HepG2 (cell line): ENCODE data around the gene CPPED1. TPM values are rescaled to one million over a fixed set of nuclear protein-coding genes. Genes with fewer than 3 reads are reported as not detected.
A peak's percentile ranks its signal among the peaks of the same experiment; 100 is the strongest.

Experiments
- CBX1 ChIP-seq: IDR thresholded peaks from one replicate; pipeline ENCODE4 v1.6.1; 2016; ENCODE audit warnings: antibody characterized with exemption, low read depth
- CC2D1A ChIP-seq: sonication (generic); formaldehyde crosslinking; IDR thresholded peaks from 2 replicates; pipeline ENCODE4 v1.8.1; 2023; ENCODE audit warnings: mild to moderate bottlenecking, missing genetic modification reagents
- CHD2 ChIP-seq: IDR thresholded peaks from 2 replicates; pipeline ENCODE4 v1.6.1; 2011; ENCODE audit warnings: low read depth, low read length, improper control_type of control experiment
- KLF9 ChIP-seq: IDR thresholded peaks from 2 replicates; pipeline ENCODE4 v1.6.1; 2016; ENCODE audit warnings: low read depth
- MXI1 ChIP-seq: IDR thresholded peaks from 3 replicates; pipeline ENCODE4 v1.6.1; 2012; ENCODE audit warnings: low read depth, low read length, inconsistent platforms, borderline replicate concordance
- PRDM4 ChIP-seq: sonication (generic); formaldehyde crosslinking; IDR thresholded peaks from 2 replicates; pipeline ENCODE4 v1.9.0; 2021; ENCODE audit warnings: missing genetic modification reagents, borderline replicate concordance
- SNAI1 ChIP-seq: sonication (generic); formaldehyde crosslinking; IDR thresholded peaks from 2 replicates; pipeline ENCODE4 v1.5.0; 2020; ENCODE audit warnings: mild to moderate bottlenecking, missing genetic modification reagents, borderline replicate concordance
- SP4 ChIP-seq: sonication (generic); formaldehyde crosslinking; IDR thresholded peaks from 2 replicates; pipeline ENCODE4 v1.8.1; 2023; ENCODE audit warnings: mild to moderate bottlenecking, missing genetic modification reagents
- SP5 ChIP-seq: IDR thresholded peaks from 2 replicates; pipeline ENCODE4 v1.6.1; 2016; ENCODE audit warnings: low read depth, borderline replicate concordance
- TCF7L2 ChIP-seq: IDR thresholded peaks from 2 replicates; pipeline ENCODE4 v1.6.1; 2011; ENCODE audit warnings: mild to moderate bottlenecking, low read depth, low read length, moderate library complexity
- ZBTB8A ChIP-seq: sonication (generic); formaldehyde crosslinking; IDR thresholded peaks from 2 replicates; pipeline ENCODE4 v1.4.0; 2020; ENCODE audit warnings: mild to moderate bottlenecking, low read depth, missing genetic modification reagents, borderline replicate concordance
- ZNF230 ChIP-seq: sonication (generic); formaldehyde crosslinking; IDR thresholded peaks from 2 replicates; pipeline ENCODE4 v1.4.0; 2020; ENCODE audit warnings: mild to moderate bottlenecking, missing genetic modification reagents
- ZNF382 ChIP-seq: sonication (generic); formaldehyde crosslinking; IDR thresholded peaks from 2 replicates; pipeline ENCODE4 v1.5.0; 2020; ENCODE audit warnings: missing genetic modification reagents, mild to moderate bottlenecking, borderline replicate concordance
- ZNF670 ChIP-seq: sonication (generic); formaldehyde crosslinking; IDR thresholded peaks from 2 replicates; pipeline ENCODE4 v1.8.0; 2022; ENCODE audit warnings: mild to moderate bottlenecking, missing genetic modification reagents, borderline replicate concordance
- polyA plus RNA-seq, 8 experiments: library from polyadenylated mRNA; depleted of rRNA in 3 of 8; stranded (reverse) in 7 of 8; unstranded in 1 of 8; fragments of >200 nt; fragmentation: Illumina TruSeq in 4 of 8; extraction: Trizol in 4 of 8; gene quantifications; 2 replicates each; pipeline versions ENCODE4 v1.2.1 to v1.2.3, GENCODE V29; 2011 to 2016; ENCODE audit warnings: low read depth in 4 of 8, missing spikeins in 1 of 8, mixed read lengths in 1 of 8; ENCODE audit not compliant: insufficient read depth in 1 of 8
- total RNA-seq, 5 experiments: library from RNA; depleted of rRNA; stranded (reverse); fragments of >200 nt; fragmentation: Illumina TruSeq; extraction: Trizol; gene quantifications; 2 replicates each; pipeline ENCODE4 v1.2.3, GENCODE V29; 2016; ENCODE audit warnings: low read depth in 1 of 5
- TF ChIP-seq, protein P1 (sequence below): sonication (generic); formaldehyde crosslinking; IDR thresholded peaks from 2 replicates; pipeline ENCODE4 v1.4.0; 2020; ENCODE audit warnings: missing genetic modification reagents, mild to moderate bottlenecking, borderline replicate concordance
- TF ChIP-seq, protein P2 (sequence below): sonication (generic); formaldehyde crosslinking; IDR thresholded peaks from 2 replicates; pipeline ENCODE4 v1.4.0; 2020; ENCODE audit warnings: missing genetic modification reagents

Gene CPPED1
- total and polyA plus RNA-seq, 2 of the 13 experiments (the other 11 are each of a cell fraction or from before 2014, with no cell fraction given), result 66.6 to 71.3 TPM

- TF ChIP-seq, protein P1, sequence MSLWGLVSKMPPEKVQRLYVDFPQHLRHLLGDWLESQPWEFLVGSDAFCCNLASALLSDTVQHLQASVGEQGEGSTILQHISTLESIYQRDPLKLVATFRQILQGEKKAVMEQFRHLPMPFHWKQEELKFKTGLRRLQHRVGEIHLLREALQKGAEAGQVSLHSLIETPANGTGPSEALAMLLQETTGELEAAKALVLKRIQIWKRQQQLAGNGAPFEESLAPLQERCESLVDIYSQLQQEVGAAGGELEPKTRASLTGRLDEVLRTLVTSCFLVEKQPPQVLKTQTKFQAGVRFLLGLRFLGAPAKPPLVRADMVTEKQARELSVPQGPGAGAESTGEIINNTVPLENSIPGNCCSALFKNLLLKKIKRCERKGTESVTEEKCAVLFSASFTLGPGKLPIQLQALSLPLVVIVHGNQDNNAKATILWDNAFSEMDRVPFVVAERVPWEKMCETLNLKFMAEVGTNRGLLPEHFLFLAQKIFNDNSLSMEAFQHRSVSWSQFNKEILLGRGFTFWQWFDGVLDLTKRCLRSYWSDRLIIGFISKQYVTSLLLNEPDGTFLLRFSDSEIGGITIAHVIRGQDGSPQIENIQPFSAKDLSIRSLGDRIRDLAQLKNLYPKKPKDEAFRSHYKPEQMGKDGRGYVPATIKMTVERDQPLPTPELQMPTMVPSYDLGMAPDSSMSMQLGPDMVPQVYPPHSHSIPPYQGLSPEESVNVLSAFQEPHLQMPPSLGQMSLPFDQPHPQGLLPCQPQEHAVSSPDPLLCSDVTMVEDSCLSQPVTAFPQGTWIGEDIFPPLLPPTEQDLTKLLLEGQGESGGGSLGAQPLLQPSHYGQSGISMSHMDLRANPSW (CRISPR knock-in tag), result no peak
- no peak for TF ChIP-seq SNAI1 (CRISPR knock-in tag)
- no peak for TF ChIP-seq CC2D1A (CRISPR knock-in tag)
- no peak for TF ChIP-seq CHD2
- TF ChIP-seq KLF9, result 0 out of 2 replicates have a peak, but pooled peaks have one; percentile 16
- no peak for TF ChIP-seq ZNF382 (CRISPR knock-in tag)
- no peak for TF ChIP-seq SP4 (CRISPR knock-in tag)
- no peak for TF ChIP-seq TCF7L2
- TF ChIP-seq, protein P2, sequence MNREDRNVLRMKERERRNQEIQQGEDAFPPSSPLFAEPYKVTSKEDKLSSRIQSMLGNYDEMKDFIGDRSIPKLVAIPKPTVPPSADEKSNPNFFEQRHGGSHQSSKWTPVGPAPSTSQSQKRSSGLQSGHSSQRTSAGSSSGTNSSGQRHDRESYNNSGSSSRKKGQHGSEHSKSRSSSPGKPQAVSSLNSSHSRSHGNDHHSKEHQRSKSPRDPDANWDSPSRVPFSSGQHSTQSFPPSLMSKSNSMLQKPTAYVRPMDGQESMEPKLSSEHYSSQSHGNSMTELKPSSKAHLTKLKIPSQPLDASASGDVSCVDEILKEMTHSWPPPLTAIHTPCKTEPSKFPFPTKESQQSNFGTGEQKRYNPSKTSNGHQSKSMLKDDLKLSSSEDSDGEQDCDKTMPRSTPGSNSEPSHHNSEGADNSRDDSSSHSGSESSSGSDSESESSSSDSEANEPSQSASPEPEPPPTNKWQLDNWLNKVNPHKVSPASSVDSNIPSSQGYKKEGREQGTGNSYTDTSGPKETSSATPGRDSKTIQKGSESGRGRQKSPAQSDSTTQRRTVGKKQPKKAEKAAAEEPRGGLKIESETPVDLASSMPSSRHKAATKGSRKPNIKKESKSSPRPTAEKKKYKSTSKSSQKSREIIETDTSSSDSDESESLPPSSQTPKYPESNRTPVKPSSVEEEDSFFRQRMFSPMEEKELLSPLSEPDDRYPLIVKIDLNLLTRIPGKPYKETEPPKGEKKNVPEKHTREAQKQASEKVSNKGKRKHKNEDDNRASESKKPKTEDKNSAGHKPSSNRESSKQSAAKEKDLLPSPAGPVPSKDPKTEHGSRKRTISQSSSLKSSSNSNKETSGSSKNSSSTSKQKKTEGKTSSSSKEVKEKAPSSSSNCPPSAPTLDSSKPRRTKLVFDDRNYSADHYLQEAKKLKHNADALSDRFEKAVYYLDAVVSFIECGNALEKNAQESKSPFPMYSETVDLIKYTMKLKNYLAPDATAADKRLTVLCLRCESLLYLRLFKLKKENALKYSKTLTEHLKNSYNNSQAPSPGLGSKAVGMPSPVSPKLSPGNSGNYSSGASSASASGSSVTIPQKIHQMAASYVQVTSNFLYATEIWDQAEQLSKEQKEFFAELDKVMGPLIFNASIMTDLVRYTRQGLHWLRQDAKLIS (CRISPR knock-in tag), result peak; percentile 44; the same call in 1 of the 2 replicates
- no peak for TF ChIP-seq SP5 (CRISPR knock-in tag)
- no peak for TF ChIP-seq ZBTB8A (CRISPR knock-in tag)
- peak; percentile 50 for TF ChIP-seq CBX1
- TF ChIP-seq MXI1, result no peak; the same call in 2 of the 3 replicates
- TF ChIP-seq ZNF230, result no peak
- no peak; the same call in 1 of the 2 replicates for TF ChIP-seq ZNF670 (CRISPR knock-in tag)
- no peak for TF ChIP-seq PRDM4
Observed at GRCh38 chr16:12613992-12614661, 189.6 kb downstream of the CPPED1 start (continued).
